GM19239 (cell line): ENCODE data around the gene PPP3CA.

ENCODE experiments used
- DNase-seq: peaks from one replicate; pipeline ENCODE4 v3.0.0; 2011; ENCODE audit warnings: low spot score; ENCODE audit not compliant: insufficient read length
- FAIRE-seq: peaks from 2 replicates; lab custom pipeline; 2011; peaks lifted over from hg19 to GRCh38; lab: Jason Lieb, UNC

The PPP3CA gene

GRCh38 chr4:101291198-101291597, 56.1 kb downstream of the PPP3CA start:
- FAIRE-seq (no peak), DNase-seq (no peak)

DNA sequence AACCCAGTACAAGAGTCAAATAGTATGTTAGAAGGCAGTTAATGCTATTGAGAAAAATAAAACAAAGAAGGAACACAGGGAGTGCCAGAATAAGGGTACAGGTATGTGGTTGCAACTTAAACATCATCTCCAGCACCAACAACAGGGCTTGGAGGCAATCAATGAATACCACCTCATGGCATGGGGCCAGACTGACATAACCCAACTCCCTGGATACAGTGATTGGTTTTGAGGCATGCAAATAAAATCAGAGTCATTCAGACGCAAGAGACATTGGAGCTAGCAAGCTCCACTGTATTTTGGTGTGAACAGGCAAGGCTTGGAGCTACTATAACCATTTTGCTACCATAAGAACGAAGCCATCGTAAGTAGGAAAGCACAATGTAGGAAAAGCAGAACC, 56.7 kb downstream of the PPP3CA start:
- FAIRE-seq: no peak
- DNase-seq: no peak

DNA sequence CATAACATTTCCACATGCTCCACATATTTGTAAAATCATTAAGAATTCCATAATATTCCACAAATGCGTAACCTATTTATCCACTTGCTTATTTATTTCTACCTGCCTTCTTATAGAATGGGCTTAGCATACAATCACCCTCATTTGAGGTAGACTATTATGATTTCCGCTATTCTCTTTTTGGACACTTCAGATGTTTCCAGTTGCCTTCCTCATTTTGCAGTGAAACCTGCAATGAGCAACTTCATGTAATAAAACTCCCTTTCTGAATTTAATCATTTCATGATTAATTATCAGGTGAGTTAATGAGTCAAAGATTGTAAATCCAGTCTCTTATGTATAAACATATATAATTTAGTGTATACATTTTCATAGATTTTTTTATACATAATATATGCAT, 58.0 kb downstream of the PPP3CA start:
- DNase-seq: no peak
- no peak for FAIRE-seq

- no peak for DNase-seq
- FAIRE-seq: peak; percentile 75
Observed at GRCh38 chr4:101288365-101289145, 58.8 kb downstream of the PPP3CA start.

DNA sequence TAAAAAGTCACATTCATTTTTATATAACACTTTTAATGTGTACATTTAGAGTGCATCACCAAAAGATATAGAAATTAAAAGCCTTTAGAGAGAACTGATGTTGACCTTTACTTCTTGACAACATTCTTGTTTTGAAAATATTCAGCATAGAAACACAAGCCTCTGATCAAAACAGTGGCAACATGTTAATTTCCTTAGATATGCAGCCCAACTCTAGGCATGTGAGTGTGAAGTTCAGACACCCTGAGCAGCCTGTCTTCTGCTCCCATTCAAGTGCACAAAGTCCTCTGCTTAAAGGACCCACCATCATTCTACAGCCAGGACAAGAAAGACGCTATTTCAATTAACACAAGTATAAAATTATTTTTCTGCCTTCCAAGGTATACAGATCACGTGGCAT, 60.0 kb downstream of the PPP3CA start:
- no peak for FAIRE-seq

DNA sequence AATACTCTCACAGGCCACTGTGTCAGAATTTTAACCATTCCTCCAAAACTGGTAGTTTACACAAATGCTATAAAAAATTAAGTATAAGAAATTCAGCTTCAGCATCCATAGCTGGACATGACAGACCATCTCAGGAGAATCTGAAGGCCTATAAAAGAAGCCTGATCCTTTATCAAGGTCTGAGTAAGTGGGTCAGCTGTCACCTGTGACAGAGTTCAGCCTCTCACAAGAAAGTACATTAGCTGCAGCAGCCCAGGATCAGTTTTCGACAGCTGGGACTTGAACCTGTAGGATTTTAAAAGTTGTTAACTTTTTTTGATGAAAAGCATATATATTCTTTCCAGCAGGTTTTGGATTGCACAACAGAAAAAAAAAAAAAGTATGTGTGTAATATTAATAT, 60.7 kb downstream of the PPP3CA start:
- DNase-seq (no peak), FAIRE-seq (no peak)

More for the DNA sequence above, 60.0 kb downstream of the PPP3CA start:
- no peak for DNase-seq

GRCh38 chr4:101285985-101286384, 61.3 kb downstream of the PPP3CA start:
- FAIRE-seq: no peak
- DNase-seq: no peak

GRCh38 chr4:101284546-101284945, 62.8 kb downstream of the PPP3CA start:
- no peak for FAIRE-seq
- no peak for DNase-seq

DNA sequence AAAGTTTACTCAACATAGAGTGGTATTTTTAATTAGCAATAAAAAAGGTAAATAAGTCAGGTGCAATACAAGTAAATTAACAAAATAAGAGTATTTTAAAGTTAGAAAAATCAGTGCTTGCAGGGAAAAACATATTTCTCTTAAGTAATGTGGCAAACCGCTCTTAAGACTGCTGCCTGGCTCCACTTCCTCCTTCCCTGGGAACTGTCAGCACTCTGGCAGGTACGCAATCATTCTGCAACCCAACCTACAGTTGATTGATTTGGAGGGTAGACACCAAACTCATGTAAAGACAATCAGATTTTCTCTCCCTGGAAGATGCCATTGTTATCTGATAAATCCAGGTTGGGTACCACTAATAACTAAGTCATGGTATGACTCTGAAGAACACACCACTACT, 63.9 kb downstream of the PPP3CA start:
- DNase-seq (no peak), FAIRE-seq (no peak)

DNA sequence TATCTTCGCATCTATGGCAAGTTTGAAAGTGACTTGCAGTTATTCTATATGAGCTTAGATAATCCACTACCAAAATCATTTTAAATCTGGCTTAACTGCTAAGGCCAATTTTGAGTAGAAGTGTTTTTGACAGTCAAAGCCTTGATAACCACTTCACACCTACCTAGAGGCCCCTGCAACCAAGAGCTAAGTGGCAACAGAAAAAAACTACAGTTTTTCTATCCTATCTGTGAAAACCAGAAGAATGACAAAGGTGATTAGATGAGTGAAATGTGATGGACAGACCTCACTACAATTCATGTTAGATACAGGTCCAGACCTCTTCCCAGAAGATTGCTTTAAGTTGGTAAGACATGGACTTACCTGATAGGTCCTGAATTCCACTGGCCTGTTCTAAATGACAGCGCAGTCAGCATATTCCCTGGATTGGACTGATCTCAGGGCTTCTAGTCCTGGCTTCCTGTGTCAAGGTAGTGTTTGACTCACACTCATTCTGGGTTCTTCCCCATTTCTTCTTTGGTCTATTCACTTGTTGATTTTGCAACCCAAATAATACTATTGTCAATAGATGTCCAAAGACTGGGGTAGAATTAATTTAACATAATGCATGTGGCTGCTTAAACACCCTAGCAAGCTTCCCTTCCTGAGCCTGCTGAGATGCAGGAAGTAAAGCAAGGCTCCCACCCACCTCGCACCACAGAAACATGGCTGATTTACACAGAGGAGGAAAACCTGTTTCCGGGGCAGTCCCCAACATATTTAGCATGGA, 65.1 kb downstream of the PPP3CA start:
- DNase-seq (no peak), FAIRE-seq (peak; percentile 79)

DNA sequence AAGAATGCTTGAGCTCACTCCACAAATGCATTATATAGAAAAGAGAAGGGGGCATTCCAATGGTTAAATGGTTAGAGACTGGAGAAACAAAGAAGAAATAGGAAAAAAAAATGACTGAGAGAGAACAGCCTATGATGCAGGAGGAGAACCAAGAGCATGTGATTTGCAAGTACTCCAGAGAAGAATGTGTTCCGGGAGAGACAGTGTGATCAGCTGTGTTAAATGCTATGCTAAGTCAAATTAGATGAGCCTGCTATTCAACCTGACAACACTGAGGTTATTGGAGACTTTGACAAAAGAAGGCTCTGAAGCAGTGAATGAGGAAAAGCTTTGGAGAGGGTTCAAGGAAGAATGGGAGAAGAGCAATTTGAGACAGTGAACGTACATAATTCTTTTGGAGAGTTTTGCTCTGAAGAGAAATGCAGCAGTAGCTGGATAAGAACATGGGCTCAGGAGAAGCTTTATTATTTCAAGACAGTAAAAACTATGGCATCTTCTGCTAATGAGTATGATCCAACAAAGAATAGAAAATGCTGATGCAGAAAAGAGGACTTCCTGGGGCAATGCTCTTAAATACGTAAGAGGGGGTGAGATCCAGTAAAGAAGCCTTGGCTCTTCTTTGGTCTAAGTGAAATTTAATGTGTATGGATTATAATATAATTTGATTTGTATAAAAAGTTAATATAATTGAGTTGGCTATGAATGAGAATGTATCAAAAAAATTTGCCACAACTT, 66.3 kb downstream of the PPP3CA start:
- FAIRE-seq (no peak), DNase-seq (no peak)

- FAIRE-seq (peak; percentile 86), DNase-seq (no peak)
Observed at GRCh38 chr4:101279377-101279871, 67.9 kb downstream of the PPP3CA start.

DNA sequence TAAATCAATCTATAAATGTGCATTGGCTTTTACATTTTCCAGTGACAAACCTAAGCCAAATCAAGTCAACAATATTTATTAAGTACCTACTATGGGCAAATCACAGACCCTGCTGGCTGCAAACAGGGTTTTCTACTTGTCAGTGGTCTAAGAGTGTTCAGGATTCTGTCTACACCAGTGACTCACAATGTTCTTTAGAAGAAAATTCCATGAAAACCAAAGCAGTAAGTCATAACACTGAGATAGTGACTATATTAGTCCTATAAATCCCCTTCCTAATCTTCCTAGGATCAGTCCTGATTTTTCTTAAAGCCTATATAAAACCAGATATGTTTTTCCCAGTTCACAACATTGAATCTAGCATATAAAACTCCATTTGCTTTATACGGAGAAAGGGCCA, 69.7 kb downstream of the PPP3CA start:
- DNase-seq (no peak), FAIRE-seq (no peak)

DNA sequence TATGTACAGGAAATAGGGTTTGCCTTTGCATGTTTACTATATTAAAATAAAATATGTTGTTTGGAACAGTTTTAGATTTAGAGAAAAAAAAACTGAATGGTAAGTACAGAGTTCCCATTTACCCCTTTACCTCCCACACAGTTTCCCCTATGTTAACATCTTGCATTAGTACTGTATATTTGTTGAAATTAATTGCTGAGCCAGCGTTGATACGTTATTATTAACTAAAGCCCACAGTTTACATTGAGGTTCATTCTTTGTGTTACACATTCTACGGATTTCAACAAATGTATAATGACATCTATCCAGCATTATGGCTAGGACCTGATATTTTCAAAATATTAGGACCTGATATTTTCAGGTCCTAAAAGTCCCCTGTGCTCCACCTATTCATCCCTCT, 70.7 kb downstream of the PPP3CA start:
- DNase-seq (no peak), FAIRE-seq (peak; percentile 37)

DNA sequence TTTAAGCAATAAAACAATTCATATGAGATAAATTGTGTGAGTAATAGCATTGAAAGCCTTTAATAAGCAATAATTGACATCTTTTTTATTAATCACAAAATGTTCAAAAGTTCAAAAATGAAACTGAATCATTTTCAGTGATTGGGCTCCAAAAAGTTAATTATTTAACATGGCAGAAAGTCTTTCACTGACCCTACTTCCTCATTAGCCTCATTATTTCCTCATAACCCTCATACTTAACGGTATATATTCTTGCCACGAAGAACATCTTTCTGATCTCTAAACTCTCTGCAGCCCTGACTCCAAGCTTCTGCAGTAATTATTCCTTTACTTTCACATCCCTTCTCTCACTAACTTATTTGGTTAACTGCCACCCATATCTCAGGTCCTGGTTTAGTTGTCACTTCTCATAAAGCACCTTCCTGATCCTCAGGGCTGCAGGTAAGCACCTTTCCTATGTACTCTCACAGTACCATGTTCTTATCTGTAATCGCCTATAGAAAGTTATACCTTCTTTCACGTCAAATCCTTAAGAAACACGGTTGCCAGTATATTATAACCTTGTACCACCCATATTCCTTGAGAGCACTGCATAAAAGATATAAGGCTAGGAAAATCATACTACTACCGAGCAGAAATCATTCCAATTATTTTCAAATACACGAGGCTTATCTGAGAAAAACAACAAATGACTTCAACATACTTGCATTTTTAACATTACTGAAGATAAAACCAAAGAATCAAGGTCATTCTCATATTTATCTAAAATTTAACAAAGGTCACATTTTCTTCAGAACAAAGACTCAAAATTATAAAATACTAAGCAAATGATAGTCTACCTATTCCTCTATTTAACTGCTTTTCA, 72.2 kb downstream of the PPP3CA start:
- FAIRE-seq (peak; percentile 94), DNase-seq (no peak)

GRCh38 chr4:101271516-101271915, 75.8 kb downstream of the PPP3CA start:
- DNase-seq (no peak), FAIRE-seq (no peak)

DNA sequence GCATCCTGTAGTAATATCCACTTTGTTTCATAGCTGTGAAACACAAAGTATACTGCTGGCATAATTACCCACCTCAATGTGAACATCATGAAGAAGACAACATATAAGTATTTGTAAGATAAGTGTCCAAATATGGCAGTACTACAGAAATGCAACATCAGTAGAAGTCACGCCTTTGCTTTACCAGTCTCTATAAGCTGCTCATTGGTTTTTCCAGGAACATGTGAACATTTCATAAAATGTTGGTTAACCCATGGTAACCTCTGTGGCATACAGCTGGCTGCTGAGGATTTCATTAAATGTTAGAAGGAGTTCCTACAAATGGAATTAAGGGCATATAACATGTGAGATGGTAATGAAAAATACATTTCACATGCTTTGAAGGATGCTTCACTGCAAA, 77.6 kb downstream of the PPP3CA start:
- FAIRE-seq (no peak), DNase-seq (no peak)

- DNase-seq (no peak), FAIRE-seq (no peak)
Observed at GRCh38 chr4:101265816-101266172, 81.5 kb downstream of the PPP3CA start.

- FAIRE-seq (no peak), DNase-seq (no peak)
Observed at GRCh38 chr4:101264993-101265815, 82.1 kb downstream of the PPP3CA start.
